ENCODE data around the gene YAE1. TPM values are rescaled to one million over a fixed set of nuclear protein-coding genes. Genes with fewer than 3 reads are reported as not detected.

YAE1 gene
- total and polyA plus RNA-seq, 2 of the 13 experiments (the other 11 are each of a cell fraction or from before 2014, with no cell fraction given) = 18.7 to 28.3 TPM

- H3K4me2 ChIP-seq (ENCODE audit: low read depth, low read length) = no peak overlapping the region
- H3K79me2 ChIP-seq (ENCODE audit: insufficient read depth, low read length) = no peaks in the 10 kb centered on the region
- no peak overlapping the region for H3K9ac ChIP-seq (ENCODE audit: insufficient read depth, low read depth, low read length)
- no peaks in the 10 kb centered on the region for H4K20me1 ChIP-seq (ENCODE audit: insufficient read depth, low read length)
- H3K36me3 ChIP-seq (replicated peaks in 1 of 2; ENCODE audit: control insufficient read depth in 1 of 2, insufficient read depth in 2 of 2, low read length in 2 of 2) = no peaks in the 10 kb centered on the region
- peaks cover 22% of the 10 kb centered on the region for H3K4me1 ChIP-seq (ENCODE audit: insufficient read depth, low read length)
- WGBS (ENCODE audit: low lambda C conversion rate) = 35% methylated on average over 1 of the region's 1 CpG
- no peak for DNase-seq (ENCODE audit: low spot score)
- in situ Hi-C loops (cut with HindIII; ENCODE audit: extremely low pct_ligation_motif_present, low pct_unique_long_range_greater_than_20kb) = no loop called here
- H2AFZ ChIP-seq (ENCODE audit: low read length) = no peak overlapping the region
- no peak overlapping the region for H3K4me3 ChIP-seq (replicated peaks in 1 of 3; ENCODE audit: insufficient read depth in 1 of 3, low read depth in 2 of 3, low read length in 3 of 3)
- ChIA-PET CTCF (ENCODE audit: low intra/inter-chr PET ratio, low total read pairs) (no interaction called here), POLR2A (no interaction called here)
- FAIRE-seq = no peak
- no peak overlapping the region for H3K27ac ChIP-seq (ENCODE audit: extremely low read length, insufficient read depth, low read length)
- no TSS peak for BruUV-seq (replicated peaks)
- ATAC-seq = no peak
- H3K9me3 ChIP-seq (ENCODE audit: low read length) = no peaks in the 10 kb centered on the region
- peaks cover 0 to 10% of the 10 kb centered on the region in 2 experiments; a peak in 1 of 5 replicates for H3K27me3 ChIP-seq (ENCODE audit: control insufficient read depth in 1 of 2, insufficient read depth in 2 of 2, low read length in 2 of 2)
- intact Hi-C loops (cut with micrococcal nuclease; ENCODE audit: unreplicated experiment) = no loop called here
- no peak for TF ChIP-seq ZBTB20 (CRISPR knock-in tag; IDR thresholded peaks at IDR 0.05; ENCODE audit: borderline replicate concordance, low read depth)
- TF ChIP-seq, protein P1, sequence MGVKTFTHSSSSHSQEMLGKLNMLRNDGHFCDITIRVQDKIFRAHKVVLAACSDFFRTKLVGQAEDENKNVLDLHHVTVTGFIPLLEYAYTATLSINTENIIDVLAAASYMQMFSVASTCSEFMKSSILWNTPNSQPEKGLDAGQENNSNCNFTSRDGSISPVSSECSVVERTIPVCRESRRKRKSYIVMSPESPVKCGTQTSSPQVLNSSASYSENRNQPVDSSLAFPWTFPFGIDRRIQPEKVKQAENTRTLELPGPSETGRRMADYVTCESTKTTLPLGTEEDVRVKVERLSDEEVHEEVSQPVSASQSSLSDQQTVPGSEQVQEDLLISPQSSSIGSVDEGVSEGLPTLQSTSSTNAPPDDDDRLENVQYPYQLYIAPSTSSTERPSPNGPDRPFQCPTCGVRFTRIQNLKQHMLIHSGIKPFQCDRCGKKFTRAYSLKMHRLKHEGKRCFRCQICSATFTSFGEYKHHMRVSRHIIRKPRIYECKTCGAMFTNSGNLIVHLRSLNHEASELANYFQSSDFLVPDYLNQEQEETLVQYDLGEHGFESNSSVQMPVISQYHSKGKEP (CRISPR knock-in tag; IDR thresholded peaks at IDR 0.05) = no peak
- TF ChIP-seq ZNF224 (CRISPR knock-in tag; IDR thresholded peaks at IDR 0.05) = no peak
- TF ChIP-seq TRIM24 (CRISPR knock-in tag; IDR thresholded peaks at IDR 0.05) = no peak
- TF ChIP-seq ZEB1 (IDR thresholded peaks at IDR 0.05; ENCODE audit: insufficient replicate concordance, low read depth) = no peak
- no peak for TF ChIP-seq NFIB (CRISPR knock-in tag; IDR thresholded peaks at IDR 0.05; ENCODE audit: borderline replicate concordance)
- TF ChIP-seq, protein P2, sequence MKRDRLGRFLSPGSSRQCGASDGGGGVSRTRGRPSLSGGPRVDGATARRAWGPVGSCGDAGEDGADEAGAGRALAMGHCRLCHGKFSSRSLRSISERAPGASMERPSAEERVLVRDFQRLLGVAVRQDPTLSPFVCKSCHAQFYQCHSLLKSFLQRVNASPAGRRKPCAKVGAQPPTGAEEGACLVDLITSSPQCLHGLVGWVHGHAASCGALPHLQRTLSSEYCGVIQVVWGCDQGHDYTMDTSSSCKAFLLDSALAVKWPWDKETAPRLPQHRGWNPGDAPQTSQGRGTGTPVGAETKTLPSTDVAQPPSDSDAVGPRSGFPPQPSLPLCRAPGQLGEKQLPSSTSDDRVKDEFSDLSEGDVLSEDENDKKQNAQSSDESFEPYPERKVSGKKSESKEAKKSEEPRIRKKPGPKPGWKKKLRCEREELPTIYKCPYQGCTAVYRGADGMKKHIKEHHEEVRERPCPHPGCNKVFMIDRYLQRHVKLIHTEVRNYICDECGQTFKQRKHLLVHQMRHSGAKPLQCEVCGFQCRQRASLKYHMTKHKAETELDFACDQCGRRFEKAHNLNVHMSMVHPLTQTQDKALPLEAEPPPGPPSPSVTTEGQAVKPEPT (CRISPR knock-in tag; IDR thresholded peaks at IDR 0.05; ENCODE audit: low read depth) = no peak
- TF ChIP-seq ZNF660 (CRISPR knock-in tag; IDR thresholded peaks at IDR 0.05; ENCODE audit: borderline replicate concordance, low read depth) = no peak
- TF ChIP-seq ZNF644 (CRISPR knock-in tag; IDR thresholded peaks at IDR 0.05; ENCODE audit: low read depth) = no peak
- TF ChIP-seq KDM6A (CRISPR knock-in tag; IDR thresholded peaks at IDR 0.05; ENCODE audit: low read depth) = no peak
- TF ChIP-seq, protein P3, sequence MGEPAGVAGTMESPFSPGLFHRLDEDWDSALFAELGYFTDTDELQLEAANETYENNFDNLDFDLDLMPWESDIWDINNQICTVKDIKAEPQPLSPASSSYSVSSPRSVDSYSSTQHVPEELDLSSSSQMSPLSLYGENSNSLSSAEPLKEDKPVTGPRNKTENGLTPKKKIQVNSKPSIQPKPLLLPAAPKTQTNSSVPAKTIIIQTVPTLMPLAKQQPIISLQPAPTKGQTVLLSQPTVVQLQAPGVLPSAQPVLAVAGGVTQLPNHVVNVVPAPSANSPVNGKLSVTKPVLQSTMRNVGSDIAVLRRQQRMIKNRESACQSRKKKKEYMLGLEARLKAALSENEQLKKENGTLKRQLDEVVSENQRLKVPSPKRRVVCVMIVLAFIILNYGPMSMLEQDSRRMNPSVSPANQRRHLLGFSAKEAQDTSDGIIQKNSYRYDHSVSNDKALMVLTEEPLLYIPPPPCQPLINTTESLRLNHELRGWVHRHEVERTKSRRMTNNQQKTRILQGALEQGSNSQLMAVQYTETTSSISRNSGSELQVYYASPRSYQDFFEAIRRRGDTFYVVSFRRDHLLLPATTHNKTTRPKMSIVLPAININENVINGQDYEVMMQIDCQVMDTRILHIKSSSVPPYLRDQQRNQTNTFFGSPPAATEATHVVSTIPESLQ (CRISPR knock-in tag; conservative IDR thresholded peaks at IDR 0.05) = no peak
- TF ChIP-seq, protein P4, sequence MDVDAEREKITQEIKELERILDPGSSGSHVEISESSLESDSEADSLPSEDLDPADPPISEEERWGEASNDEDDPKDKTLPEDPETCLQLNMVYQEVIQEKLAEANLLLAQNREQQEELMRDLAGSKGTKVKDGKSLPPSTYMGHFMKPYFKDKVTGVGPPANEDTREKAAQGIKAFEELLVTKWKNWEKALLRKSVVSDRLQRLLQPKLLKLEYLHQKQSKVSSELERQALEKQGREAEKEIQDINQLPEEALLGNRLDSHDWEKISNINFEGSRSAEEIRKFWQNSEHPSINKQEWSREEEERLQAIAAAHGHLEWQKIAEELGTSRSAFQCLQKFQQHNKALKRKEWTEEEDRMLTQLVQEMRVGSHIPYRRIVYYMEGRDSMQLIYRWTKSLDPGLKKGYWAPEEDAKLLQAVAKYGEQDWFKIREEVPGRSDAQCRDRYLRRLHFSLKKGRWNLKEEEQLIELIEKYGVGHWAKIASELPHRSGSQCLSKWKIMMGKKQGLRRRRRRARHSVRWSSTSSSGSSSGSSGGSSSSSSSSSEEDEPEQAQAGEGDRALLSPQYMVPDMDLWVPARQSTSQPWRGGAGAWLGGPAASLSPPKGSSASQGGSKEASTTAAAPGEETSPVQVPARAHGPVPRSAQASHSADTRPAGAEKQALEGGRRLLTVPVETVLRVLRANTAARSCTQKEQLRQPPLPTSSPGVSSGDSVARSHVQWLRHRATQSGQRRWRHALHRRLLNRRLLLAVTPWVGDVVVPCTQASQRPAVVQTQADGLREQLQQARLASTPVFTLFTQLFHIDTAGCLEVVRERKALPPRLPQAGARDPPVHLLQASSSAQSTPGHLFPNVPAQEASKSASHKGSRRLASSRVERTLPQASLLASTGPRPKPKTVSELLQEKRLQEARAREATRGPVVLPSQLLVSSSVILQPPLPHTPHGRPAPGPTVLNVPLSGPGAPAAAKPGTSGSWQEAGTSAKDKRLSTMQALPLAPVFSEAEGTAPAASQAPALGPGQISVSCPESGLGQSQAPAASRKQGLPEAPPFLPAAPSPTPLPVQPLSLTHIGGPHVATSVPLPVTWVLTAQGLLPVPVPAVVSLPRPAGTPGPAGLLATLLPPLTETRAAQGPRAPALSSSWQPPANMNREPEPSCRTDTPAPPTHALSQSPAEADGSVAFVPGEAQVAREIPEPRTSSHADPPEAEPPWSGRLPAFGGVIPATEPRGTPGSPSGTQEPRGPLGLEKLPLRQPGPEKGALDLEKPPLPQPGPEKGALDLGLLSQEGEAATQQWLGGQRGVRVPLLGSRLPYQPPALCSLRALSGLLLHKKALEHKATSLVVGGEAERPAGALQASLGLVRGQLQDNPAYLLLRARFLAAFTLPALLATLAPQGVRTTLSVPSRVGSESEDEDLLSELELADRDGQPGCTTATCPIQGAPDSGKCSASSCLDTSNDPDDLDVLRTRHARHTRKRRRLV (CRISPR knock-in tag; IDR thresholded peaks at IDR 0.05) = no peak
Observed at GRCh38 chr7:39534599-39534998, 31.6 kb upstream of the YAE1 start.

Data from HepG2 (cell line).